Measurements from ENCODE around the gene KLF11.

Gene KLF11

GRCh38 chr2:10004836-10005235, 38.5 kb upstream of the KLF11 start:
- Histone ChIP-seq H3K9me3 (ENCODE audit: control insufficient read depth, insufficient read depth, low read length) (no peaks in the 10 kb centered on the region), H3K4me2 (ENCODE audit: low read length) (no peak overlapping the region), H3K79me2 (ENCODE audit: control insufficient read depth, low read length) (no peaks in the 10 kb centered on the region), H3K4me3 (ENCODE audit: low read length) (no peak overlapping the region), H3F3A (ENCODE audit: control insufficient read depth, insufficient read depth) (no peaks in the 10 kb centered on the region), H3K27ac (ENCODE audit: low read depth, low read length) (no peak overlapping the region), H4K20me1 (ENCODE audit: control insufficient read depth, insufficient read depth, low read depth, low read length) (no peaks in the 10 kb centered on the region), H3K4me1 (ENCODE audit: control insufficient read depth, low read length) (no peaks in the 10 kb centered on the region), H3K27me3 (ENCODE audit: control insufficient read depth, low read length) (no peaks in the 10 kb centered on the region), H3K36me3 (ENCODE audit: control insufficient read depth, low read length) (no peaks in the 10 kb centered on the region), H3K9me2 (replicated peaks; ENCODE audit: control insufficient read depth, low read length) (no peaks in the 10 kb centered on the region)
- TF ChIP-seq, protein P1, sequence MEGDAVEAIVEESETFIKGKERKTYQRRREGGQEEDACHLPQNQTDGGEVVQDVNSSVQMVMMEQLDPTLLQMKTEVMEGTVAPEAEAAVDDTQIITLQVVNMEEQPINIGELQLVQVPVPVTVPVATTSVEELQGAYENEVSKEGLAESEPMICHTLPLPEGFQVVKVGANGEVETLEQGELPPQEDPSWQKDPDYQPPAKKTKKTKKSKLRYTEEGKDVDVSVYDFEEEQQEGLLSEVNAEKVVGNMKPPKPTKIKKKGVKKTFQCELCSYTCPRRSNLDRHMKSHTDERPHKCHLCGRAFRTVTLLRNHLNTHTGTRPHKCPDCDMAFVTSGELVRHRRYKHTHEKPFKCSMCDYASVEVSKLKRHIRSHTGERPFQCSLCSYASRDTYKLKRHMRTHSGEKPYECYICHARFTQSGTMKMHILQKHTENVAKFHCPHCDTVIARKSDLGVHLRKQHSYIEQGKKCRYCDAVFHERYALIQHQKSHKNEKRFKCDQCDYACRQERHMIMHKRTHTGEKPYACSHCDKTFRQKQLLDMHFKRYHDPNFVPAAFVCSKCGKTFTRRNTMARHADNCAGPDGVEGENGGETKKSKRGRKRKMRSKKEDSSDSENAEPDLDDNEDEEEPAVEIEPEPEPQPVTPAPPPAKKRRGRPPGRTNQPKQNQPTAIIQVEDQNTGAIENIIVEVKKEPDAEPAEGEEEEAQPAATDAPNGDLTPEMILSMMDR (IDR thresholded peaks at IDR 0.05; ENCODE audit: low read depth, low read length, poor library complexity, severe bottlenecking) = no peak
- TF ChIP-seq EZH2phosphoT487 (IDR thresholded peaks at IDR 0.05; ENCODE audit: borderline replicate concordance, low read length) = no peak

GRCh38 chr2:10005461-10006235, 37.7 kb upstream of the KLF11 start:
- H4K20me1 ChIP-seq (ENCODE audit: control insufficient read depth, insufficient read depth, low read depth, low read length) = no peaks in the 10 kb centered on the region
- H3K27me3 ChIP-seq (ENCODE audit: control insufficient read depth, low read length) = no peaks in the 10 kb centered on the region
- H3F3A ChIP-seq (ENCODE audit: control insufficient read depth, insufficient read depth) = no peaks in the 10 kb centered on the region
- no peaks in the 10 kb centered on the region for H3K9me2 ChIP-seq (replicated peaks; ENCODE audit: control insufficient read depth, low read length)
- H3K4me2 ChIP-seq (ENCODE audit: low read length) = no peak overlapping the region
- no peak overlapping the region for H3K27ac ChIP-seq (ENCODE audit: low read depth, low read length)
- H3K36me3 ChIP-seq (ENCODE audit: control insufficient read depth, low read length) = no peaks in the 10 kb centered on the region
- no peaks in the 10 kb centered on the region for H3K9me3 ChIP-seq (ENCODE audit: control insufficient read depth, insufficient read depth, low read length)
- no peaks in the 10 kb centered on the region for H3K79me2 ChIP-seq (ENCODE audit: control insufficient read depth, low read length)
- TF ChIP-seq EZH2phosphoT487 (IDR thresholded peaks at IDR 0.05; ENCODE audit: borderline replicate concordance, low read length) = no peak
- TF ChIP-seq, protein P1 (IDR thresholded peaks at IDR 0.05; ENCODE audit: low read depth, low read length, poor library complexity, severe bottlenecking) = no peak
- H3K4me1 ChIP-seq (ENCODE audit: control insufficient read depth, low read length) = no peaks in the 10 kb centered on the region
- no peak overlapping the region for H3K4me3 ChIP-seq (ENCODE audit: low read length)

GRCh38 chr2:10006236-10007161, 36.9 kb upstream of the KLF11 start:
- Histone ChIP-seq H3K27ac (ENCODE audit: low read depth, low read length) (no peak overlapping the region), H3K4me1 (ENCODE audit: control insufficient read depth, low read length) (no peaks in the 10 kb centered on the region), H3K79me2 (ENCODE audit: control insufficient read depth, low read length) (no peaks in the 10 kb centered on the region), H3K36me3 (ENCODE audit: control insufficient read depth, low read length) (no peaks in the 10 kb centered on the region), H3F3A (ENCODE audit: control insufficient read depth, insufficient read depth) (no peaks in the 10 kb centered on the region), H3K4me2 (ENCODE audit: low read length) (no peak overlapping the region), H3K9me2 (replicated peaks; ENCODE audit: control insufficient read depth, low read length) (no peaks in the 10 kb centered on the region), H4K20me1 (ENCODE audit: control insufficient read depth, insufficient read depth, low read depth, low read length) (no peaks in the 10 kb centered on the region), H3K9me3 (ENCODE audit: control insufficient read depth, insufficient read depth, low read length) (peaks cover 5% of the 10 kb centered on the region; the same call in 1 of the 2 replicates), H3K27me3 (ENCODE audit: control insufficient read depth, low read length) (no peaks in the 10 kb centered on the region), H3K4me3 (ENCODE audit: low read length) (no peak overlapping the region)
- TF ChIP-seq EZH2phosphoT487 (IDR thresholded peaks at IDR 0.05; ENCODE audit: borderline replicate concordance, low read length) = no peak
- TF ChIP-seq, protein P1 (IDR thresholded peaks at IDR 0.05; ENCODE audit: low read depth, low read length, poor library complexity, severe bottlenecking) = no peak

Data from DOHH2 (cell line).